GM19351 (cell line): ENCODE measurements around the gene IL12RB1.
"Not testable (repeated sequence)": the region's sequence is repeated elsewhere in the genome, so short reads cannot be mapped to it uniquely, and the experiment has no call there.

ENCODE experiments used
- ATAC-seq: cut with Tn5 transposase; IDR thresholded peaks from one replicate; pipeline ENCODE4 v1.9.1; 2021; ENCODE audit warnings: mild to moderate bottlenecking, moderate library complexity; ENCODE audit not compliant: unreplicated experiment

IL12RB1 gene

DNA sequence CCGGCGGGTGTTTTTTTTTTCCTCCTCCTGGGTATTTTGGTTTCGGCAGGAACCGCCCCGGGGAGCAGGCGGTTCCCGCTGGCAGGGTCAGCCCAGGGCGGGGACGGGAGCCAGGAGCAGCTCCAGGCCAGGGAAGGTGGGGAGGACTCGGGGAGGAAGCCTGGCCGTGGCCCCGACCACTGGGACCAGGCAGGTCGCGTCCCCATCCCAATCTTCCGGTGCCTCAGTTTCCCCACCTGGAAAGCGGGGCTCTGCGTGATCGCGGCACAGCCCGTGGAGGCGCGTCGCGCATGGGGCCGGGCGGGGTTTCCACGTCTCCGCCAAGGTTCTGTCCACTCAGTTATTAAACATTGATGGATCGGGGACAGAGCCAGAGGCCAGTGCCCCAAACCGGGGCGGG lies 34.8 kb downstream of the IL12RB1 start:
- no peak for ATAC-seq

DNA sequence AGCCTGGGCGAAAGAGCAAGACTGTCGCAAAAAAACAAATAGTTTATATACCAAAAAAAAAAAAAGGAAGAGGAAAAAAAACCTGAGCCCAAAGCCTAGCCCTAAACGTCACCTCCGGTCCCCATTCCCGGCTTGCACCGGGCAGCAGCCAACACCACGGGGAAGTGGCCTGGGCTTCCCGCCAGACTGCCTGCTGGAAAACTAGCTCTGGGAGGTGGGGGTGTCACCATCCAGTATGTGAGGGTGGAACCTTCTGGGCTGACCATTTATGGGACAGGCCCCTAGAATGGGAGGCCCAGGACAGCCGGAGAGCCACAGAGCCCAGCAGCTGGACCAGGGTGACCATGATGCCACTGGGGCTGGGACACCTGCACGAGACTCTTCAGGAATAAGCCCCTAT lies 37.3 kb downstream of the IL12RB1 start:
- ATAC-seq, result no peak

- no peak for ATAC-seq
These were observed 40.5 kb downstream of the IL12RB1 start for GRCh38 chr19:18046059-18046718.

DNA sequence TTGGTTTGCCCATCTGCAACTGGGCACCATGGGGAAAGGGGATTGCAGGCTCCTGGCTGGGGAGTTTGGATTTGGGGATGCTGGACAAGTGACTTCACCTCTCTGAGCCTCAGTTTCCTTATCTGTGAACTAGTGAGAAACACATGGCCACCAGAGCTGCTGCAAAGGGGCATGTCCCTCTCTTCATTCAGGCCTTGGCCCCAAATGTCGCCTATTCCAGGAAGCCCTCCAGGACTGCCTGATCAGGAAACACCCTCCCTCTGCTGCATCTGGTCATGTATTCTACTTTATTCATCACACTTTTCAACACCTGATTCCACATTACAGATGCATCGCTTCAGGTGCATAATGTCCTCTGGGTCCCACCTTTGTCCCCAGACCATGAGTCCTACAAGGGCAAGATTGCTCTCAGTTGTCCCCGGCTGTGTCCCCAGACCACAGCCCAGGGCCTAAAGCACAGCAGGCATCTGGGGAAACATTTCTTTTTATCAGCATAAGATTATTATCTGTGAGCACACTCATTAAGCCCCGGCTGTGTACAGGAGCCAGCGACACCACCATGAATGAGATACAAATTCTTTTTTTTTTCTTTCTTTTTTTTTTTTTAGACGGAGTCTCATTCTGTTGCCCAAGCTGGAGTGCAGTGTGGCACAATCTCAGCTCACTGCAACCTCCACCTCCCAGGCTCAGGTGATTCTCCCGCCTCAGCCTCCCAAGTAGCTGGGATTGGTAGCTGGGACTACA lies 41.3 kb downstream of the IL12RB1 start:
- no peak for ATAC-seq

DNA sequence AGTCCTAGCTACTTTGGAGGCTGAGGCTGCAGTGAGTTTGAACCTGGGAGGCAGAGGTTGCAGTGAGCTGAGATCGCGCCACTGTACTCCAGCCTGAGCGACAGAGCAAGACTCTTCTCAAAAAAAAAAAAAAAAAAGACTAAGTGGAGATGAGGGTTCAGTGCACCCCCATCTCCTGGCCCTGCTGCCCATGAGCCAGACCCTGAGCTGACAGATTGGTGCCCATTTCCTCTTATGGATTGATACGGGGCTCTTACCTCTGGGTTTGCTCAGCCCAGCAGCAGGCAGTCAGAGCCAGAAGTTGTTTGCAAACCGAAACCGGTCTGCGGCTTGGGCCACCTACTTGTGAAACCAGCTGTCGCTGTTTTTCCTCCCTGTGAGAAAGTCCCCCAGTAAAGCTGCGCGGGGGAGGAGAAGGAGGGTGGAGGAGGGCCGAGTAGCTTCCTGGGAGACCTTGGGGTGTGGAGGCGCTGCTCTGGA lies 41.9 kb downstream of the IL12RB1 start:
- peak; percentile 90 for ATAC-seq

DNA sequence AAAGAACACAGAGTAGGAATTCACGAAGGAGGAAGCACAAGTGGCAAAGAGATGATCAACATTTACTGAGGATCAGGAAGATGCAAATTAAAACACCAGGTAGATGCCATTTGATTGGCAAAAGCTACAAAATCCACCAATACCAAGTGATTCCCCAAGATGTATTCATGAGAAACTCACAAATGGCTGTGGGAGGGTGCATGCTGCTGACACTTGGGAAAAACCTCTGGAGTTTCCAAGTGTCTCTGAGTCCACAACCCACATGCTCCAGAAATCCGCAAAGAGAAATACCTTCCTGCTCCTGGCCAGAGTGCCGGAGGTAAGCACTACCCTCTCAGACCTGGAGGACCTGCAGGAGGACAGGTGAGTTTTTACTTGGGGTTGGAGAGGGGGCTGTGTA lies 43.1 kb downstream of the IL12RB1 start:
- ATAC-seq, result no peak

- ATAC-seq, result no peak
These were observed 45.7 kb downstream of the IL12RB1 start for GRCh38 chr19:18041054-18041453.

- not testable (repeated sequence) for ATAC-seq
These were observed 54.6 kb downstream of the IL12RB1 start for GRCh38 chr19:18032102-18032501.

DNA sequence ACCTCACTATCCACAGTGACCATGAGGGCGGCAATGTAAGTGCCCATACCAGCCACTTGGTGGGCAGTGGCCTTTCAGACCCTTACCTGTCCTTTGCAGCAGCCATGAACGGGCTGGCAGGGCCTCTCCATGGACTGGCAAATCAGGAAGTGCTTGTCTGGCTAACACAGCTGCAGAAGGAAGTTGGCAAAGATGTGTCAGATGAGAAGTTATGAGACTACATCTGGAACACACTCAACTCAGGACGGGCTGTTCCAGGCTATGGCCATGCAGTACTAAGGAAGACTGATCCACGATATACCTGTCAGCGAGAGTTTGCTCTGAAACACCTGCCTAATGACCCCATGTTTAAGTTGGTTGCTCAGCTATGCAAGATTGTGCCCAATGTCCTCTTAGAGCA lies 55.3 kb downstream of the IL12RB1 start:
- not testable (repeated sequence) for ATAC-seq

GRCh38 chr19:18029617-18030338 lies 57.0 kb downstream of the IL12RB1 start:
- no peak for ATAC-seq

DNA sequence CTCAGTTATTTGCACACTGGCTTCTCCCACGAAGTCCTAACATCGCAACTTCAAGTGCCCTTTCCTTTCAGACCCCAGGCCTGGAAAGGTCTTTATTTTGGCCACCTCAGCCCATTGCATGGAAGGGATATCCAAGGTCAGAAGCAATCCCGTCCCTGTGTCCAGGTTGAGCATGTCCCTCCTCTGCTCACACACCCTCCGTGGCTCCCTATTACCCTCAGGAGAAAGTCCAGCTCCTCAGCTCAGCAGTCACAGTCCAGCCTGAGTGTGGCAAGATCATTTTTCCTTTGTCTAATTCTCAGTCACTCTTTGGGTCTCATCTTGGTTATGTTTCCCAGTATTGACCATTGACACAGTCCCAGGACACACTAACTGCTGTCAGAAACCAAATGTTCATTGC lies 59.6 kb downstream of the IL12RB1 start:
- no peak for ATAC-seq

GRCh38 chr19:18023622-18024251 lies 63.0 kb downstream of the IL12RB1 start:
- no peak for ATAC-seq

GRCh38 chr19:18021121-18021755 lies 65.5 kb downstream of the IL12RB1 start:
- no peak for ATAC-seq

- no peak for ATAC-seq
These were observed 66.3 kb downstream of the IL12RB1 start for GRCh38 chr19:18020212-18021085.

GRCh38 chr19:18017275-18018083 lies 69.3 kb downstream of the IL12RB1 start:
- ATAC-seq, result no peak

GRCh38 chr19:18016209-18016910 lies 70.4 kb downstream of the IL12RB1 start:
- ATAC-seq, result no peak

- no peak for ATAC-seq
These were observed 72.5 kb downstream of the IL12RB1 start for GRCh38 chr19:18014197-18014596.
